ENCODE data around the gene PRKG2.

Gene PRKG2

DNA sequence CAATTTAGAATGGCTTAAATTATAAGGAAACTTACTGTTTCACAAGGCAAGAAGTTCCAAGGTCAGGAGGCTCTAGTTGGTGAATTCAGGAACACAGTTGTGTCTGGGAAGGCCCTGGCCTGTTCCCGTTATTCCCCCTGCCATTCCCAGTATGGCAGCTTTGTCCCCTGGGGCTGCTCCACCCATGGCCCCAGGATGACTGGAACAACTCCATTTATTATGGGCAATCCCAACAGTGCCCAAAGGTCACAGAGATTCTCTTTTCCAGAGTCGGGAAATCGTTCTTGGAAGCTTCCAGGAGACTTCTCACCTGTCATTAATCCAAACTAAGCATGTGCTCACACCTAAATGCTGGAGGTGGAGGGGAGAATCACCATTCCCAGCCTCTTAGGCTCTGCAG lies 2.8 kb upstream of the PRKG2 start:
- no peak for DNase-seq (ENCODE audit: low read depth)

DNA sequence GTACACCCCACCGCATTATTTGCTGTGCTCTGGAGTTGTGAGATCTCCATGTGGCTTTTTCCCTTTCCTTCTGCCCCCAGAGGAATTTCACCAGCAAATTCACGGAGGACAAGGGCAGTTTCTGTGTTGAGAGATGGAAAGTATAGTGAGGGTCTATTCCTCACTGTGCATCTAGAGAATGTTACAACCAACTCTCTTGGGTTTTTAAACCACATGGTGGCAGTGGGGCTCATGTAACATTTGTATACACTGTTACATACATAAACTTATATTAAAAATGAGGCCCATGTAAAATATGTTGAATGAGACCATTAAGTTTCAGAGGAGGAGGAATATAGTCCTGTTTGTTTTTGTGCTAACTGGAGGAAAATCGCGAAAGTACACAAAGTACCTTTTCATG lies 909 bp upstream of the PRKG2 start:
- DNase-seq (ENCODE audit: low read depth): no peak

- no peak for DNase-seq (ENCODE audit: low read depth)
Observed at GRCh38 chr4:81214144-81214880, 710 bp downstream of the PRKG2 start.

DNA sequence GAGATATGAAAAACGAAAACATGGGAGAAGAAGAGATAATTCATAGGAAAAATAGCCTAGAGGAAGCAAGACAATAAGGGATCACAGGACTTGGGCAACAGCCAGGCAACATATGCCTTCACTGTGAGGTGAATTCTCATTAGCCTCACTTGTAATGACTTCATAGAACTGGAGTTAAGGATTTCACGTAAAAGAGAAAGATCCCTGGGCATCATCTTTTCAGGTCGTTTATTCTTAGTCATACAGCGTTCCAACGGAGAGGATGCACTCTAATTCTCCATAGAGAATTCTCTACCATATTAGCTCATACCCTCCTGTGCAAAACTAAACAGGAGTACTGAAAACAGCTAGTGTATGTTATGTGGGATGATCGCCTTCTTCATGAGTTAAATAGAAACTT lies 1.4 kb downstream of the PRKG2 start:
- DNase-seq (ENCODE audit: low read depth): no peak

GRCh38 chr4:81211956-81212355 lies 3.1 kb downstream of the PRKG2 start:
- no peak for DNase-seq (ENCODE audit: low read depth)

DNA sequence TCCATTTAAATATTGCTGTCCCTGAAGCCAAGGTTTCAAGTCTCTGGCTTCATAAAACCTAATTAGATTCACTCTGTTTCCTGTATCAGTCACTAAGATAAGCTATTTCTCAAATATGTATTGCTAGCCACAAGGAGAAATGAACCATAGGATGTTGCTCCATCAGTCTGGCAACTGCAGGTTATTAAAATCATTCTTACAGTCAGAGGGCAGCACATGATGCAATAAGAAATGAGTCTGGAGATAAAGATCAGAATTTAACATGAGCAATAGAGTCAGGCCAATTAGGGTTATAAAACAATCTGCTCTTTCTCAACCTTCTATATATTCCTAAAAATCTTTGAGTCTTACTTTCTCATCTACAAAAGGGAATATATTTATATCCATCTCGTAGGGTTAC lies 7.2 kb downstream of the PRKG2 start:
- no peak for DNase-seq (ENCODE audit: low read depth)

DNA sequence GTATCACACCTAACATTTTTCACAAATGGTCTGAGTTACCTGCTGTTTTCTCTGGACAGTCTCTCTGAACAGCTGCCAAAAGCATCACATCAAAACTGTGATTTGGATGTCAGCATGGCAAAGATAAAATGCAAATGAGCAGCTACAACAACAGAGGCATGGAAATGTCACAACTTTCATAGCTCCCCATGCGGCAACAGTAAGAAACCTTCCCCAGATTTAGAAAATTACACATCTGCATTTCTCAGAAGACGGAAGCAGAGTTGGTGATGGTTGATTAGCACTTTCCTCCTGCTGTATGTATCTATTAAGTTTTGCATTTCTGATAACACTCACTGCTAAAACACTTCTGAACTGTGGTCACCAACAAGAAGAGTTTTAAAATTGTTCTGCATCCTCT lies 9.7 kb downstream of the PRKG2 start:
- DNase-seq (ENCODE audit: low read depth): no peak

GRCh38 chr4:81204571-81204970 lies 10.5 kb downstream of the PRKG2 start:
- DNase-seq (ENCODE audit: low read depth): no peak

DNA sequence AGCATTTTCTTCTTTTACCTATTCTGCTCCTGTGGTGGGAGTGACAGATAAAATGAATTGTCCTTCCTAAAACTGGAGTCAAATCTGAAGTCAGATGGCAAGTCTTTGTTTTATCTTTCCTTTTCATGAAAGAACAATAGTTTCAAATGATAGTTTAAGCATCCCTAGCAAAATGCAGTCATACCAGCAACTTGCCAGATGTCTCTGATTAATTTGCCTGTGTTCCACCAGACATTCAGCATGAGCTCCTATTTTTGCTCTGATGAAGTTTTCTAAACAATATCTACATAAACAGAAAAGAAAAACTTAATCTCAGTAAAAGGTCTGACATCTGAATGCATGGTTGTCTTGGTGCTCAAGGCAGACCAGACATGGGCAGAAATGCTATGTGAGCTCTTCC lies 15.2 kb downstream of the PRKG2 start:
- DNase-seq (ENCODE audit: low read depth): no peak

- DNase-seq (ENCODE audit: low read depth): no peak
Observed at GRCh38 chr4:81198609-81199008, 16.4 kb downstream of the PRKG2 start.

DNA sequence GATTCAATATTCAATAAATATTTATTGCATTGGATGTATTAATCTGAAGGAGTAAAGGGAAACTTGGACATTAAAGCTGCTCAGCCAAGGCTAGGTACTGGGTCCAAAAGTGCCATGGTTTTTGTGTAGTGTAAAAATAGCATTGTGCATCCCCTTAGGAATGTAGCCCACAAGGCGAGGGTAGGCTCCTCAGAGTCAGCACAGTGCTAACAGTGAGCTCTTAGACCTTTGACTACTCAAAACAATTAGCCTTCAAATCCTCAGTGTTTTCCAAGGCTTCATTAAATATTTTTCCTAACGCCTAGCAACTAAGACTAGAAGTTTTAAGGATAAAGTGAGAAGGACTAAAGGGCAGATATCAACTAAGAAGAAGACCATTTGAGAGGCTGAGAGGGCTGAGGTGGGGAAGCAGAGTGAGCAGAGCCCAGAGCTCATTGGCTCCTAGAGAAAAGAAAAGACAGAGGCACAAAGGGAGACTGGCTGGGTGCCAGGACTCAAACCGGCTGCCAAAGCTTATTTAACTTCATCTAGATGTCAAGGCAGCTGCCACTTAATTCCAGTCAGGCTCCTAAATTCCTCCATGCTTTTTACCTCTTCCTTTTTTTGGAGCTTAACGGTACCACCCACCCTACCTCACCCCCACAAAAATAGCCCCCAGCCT lies 17.0 kb downstream of the PRKG2 start:
- DNase-seq (ENCODE audit: low read depth): no peak

- no peak for DNase-seq (ENCODE audit: low read depth)
Observed at GRCh38 chr4:81196126-81196650, 18.8 kb downstream of the PRKG2 start.

DNA sequence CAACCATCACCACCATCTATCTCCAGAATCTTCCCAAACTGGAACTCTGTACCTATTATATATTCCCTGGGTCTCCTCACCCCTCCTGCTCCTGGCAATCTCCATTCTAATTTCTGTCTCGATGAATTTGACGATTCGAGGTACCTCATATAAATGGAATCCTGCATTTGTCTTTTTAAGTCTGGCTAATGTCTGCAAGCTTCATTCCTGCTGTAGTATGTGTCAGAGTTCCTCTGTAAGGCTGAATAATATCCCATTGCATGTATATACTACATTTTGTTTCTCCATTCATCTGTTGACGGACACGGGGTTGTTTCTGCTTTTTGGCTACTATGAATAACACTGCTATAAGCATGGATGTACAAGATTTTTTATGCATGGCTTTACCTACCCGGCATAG lies 19.5 kb downstream of the PRKG2 start:
- DNase-seq (ENCODE audit: low read depth): no peak

- no peak for DNase-seq (ENCODE audit: low read depth)
Observed at GRCh38 chr4:81194286-81194685, 20.7 kb downstream of the PRKG2 start.

- no peak for DNase-seq (ENCODE audit: low read depth)
Observed at GRCh38 chr4:81180916-81181315, 34.1 kb downstream of the PRKG2 start.

- DNase-seq (ENCODE audit: low read depth): no peak
Observed at GRCh38 chr4:81179326-81179725, 35.7 kb downstream of the PRKG2 start.

DNA sequence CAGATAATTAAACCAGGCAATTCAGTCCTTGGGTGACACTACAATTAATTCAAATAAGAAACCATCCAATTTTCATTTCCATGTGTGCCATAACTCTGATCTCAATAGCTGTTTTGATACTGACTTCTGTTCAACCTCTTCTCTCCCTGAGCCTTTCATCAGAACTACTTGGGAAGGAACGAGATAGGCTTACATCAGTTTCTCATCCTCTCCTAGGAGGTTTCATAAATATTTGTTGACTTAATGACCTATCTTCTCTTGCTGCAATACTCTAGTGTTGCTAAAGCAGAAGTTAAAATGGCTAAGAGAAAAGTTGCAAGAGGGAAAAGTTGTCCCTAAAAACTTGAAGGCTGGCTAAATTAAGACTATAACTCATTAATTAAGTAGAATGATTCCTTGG lies 41.8 kb downstream of the PRKG2 start:
- no peak for DNase-seq (ENCODE audit: low read depth)

GRCh38 chr4:81166458-81167160 lies 48.4 kb downstream of the PRKG2 start:
- DNase-seq (ENCODE audit: low read depth): no peak

GRCh38 chr4:81165861-81166430 lies 49.1 kb downstream of the PRKG2 start:
- no peak for DNase-seq (ENCODE audit: low read depth)

GRCh38 chr4:81164623-81165416 lies 50.2 kb downstream of the PRKG2 start:
- DNase-seq (ENCODE audit: low read depth): peak; percentile 7

DNA sequence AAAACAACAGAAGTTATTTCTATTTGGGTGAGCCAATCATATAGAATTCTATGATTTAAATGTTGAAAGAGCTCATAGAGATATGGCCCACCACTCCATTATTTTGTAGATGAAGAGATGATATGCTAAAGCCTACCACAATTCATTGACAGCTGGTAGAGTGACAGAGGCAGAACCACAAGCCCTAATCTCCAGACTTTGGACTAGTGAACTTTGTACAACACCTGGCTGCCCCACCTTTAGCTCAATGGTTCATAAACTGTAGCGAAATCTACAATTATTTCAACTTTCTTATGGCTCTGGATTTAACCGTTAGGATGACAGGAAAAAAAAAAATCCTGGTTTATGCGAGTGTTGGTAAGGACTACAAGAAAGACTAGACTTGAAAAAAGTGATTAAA lies 50.9 kb downstream of the PRKG2 start:
- no peak for DNase-seq (ENCODE audit: low read depth)

All from activated T-cell treated with anti-CD3 and anti-CD28 coated beads for 24 hours (primary cell).